Kasumi-1 (cell line): ENCODE data around the gene ETNK2.
A peak's percentile ranks its signal among the peaks of the same experiment; 100 is the strongest.

ENCODE experiments used
- DNase-seq, 2 experiments: peaks; one replicate each; lab custom pipeline; 2025; lab: John Stamatoyannopoulos, UW

The ETNK2 gene

DNA sequence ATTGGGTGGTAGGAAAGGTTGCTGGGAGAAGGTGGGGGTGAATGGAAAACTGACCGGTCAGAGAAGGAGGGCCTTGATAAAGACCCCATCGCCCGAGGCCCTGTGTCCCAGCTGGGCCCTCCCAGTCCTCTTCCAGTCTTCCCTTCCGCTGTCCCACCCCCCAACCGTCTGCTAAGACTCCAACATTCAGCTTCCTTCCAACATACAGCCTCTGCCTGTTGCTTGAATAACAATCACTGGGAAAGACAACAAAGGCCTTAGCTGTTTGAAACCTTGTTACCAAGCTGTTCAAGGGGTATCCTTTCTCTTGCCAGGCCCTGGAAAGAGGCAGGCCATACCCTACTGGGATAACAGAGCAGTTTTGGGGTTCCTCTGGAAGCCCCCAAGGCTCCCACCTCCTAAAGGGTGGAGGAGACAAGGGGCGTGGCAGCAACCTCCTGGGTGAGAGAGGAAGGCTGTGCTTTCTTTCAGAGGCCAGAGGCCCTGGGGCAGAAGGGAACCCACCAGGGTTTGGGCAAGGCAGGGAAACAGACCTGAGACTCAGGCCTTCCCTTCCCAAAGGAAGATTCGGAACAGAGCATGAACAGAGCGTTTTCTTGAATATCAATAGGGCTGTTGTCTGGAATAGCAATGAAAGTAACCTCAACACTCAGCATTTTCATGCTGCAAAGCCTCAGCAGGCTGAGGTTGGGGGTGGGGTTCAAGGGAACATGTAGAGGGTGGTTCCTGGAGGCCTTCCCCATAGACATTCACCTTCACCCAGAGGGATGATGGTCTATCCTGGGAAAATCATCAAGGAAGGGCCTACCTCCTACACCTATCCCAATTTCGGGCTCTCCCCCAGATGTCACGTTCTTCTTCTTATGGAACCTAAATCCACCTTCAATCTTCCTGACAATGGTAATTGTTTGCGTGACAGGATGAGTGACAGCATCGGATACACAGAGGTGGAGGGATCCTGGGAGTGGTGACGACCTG lies 4.1 kb downstream of the ETNK2 start:
- DNase-seq, result no peak

DNA sequence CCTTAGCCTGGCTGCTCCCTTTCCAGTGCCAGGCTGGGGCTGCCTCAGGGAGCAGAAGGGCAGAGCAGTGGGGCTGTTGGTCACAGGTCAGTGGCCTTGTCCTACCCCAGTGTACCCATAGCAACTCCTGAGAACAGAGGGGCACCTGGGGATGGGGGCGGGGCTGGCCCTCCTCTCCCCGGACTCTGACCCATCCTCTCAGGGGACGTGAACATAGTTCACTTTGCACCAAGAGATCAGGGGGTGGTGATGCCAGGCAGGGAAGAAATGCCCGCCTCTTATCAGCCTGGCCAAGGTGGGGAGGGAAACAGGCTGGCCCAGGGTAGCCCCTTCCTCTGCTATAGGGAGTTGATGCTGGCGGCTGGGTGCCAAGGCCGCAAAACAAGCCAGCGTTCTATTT lies 4.9 kb downstream of the ETNK2 start:
- DNase-seq, result no peak

DNA sequence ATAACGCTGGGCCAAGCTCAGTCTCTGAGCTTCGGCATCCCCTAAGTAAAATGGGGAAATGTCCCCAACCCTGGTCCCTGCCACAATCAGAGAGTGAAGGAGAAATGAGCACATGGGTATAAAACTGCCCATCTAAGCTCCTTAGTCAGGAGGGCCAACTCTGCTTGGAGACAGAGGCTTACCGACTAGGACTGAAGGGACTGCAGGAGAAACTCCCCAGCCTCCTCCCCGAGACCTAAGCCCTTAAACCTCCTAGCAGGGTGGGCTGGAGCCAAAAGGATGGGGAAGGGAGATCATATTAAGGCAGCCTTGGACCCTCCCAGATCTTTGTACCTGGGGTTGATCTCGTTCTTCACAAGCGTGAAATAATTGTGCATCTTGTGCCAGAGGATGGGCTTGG lies 5.5 kb downstream of the ETNK2 start:
- no peak for DNase-seq

DNA sequence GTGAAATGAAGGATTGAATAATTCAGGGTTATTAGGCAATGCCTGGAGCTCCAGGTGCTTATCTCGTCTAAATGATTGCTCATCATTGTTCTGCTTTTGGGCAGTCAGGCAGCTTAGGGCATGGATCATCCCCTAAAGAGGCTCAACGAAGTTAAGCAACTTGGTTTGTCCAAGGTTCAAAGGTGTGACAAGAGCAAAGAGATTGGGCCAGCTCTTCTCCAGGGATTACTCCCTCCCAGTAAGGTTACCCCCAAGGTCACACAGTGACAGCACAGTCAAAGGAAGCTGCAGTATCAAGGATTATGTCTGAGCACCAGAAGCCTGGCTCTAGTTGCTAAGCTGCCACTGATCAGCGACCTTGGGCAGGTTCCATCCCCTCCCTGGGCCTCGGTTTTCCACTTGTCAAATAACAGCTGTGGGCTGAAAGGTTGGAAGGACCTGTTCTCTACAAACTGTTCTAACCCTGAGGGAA lies 6.8 kb downstream of the ETNK2 start:
- no peak for DNase-seq

DNA sequence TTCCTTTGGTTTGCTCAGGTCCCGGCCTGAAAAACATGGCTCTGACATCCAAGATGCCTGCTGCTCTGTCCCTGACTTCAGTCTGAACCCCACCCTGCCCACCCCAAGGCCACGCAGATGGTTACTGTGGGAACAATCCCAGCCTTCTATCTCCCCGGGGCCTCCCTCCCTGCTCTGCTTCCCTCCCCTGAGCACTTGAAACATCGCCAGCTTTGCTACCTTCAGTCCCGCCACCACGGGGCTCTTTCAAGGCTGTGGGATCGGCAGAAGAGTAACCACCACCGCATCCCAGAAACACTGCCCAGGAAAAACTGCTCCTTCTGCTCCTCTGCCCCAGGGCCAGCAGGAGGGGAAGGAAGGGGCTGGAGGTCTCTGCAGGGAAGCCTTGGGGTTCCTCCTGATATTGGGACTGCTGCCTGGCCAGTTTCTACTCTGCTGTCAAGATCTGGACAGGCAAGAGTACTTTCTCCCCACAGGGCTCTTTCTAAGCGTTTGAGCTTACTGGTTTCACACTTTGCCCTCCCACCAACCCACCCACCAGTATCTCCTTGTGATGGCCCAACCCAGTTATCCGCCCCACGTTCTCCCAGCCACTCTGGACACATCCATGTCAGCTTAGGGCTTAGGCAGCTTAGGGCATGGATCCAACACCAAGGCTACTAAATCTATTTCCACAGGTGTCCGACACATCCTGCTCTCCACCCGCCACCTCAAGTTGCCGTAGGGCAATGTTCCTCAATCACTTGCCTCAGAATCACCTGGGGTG lies 8.4 kb downstream of the ETNK2 start:
- no peak for DNase-seq

DNA sequence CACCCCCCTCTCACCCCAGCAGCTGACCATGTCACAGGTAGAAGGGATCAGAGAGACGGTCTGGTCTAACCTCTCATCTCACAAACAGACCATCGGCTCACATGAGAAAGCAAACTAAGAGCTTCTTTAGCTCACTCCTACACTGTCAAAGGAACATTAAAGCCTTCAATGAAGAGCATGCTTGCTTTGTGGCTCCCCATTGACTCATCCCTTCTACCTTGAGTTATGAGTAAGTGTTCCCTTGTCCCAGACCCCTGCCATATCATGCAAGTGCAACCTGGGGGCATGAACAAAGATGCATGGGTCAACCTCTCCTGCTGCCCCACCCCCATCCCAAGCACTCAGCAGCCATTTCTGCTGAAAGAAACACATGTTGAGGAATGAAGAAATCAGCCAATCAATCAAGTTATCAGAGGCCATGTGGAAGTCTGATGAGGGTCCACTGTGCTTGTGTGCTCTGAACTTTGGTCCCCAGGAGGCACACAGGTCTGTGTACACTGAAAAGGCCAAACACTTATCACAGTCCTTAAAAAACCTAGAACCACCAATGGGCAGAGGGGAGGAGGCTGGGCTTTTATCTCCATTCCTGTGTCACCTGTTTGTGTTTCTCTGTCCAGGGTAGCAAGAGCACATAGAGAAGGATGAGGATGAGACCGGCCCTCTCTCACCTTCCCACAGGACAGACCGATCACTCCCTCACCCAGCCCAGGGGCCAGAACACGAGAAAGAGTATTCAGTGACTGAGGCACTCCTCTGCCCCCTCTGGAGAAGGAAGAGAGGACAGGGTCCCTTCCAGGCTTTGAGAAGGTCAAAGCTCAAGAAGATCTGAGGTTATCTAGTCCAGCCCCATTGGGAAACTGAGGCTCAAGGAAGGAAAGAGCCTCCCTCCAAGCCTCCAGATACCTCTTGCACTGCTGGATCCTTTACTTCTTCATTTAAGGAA lies 9.5 kb downstream of the ETNK2 start:
- no peak for DNase-seq

DNA sequence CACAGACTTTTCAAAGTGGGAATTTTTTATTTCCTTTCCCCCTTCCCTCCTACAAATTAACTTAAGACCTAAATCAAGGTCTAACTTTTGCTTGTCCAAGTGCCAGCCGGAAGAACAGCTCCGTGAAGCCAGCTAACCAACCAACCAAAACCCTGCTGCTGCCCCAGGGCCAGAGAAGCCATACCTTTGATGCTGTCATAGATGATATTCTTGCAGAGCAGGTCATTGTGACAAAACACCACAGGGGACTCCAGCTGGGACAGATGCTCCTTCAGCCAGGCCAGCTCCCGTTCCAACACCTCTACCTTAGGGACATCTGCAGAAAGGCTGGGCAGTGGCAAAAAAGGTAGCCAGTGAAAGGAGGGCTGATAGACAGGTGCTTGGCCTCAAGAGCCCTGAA lies 10.7 kb downstream of the ETNK2 start:
- no peak for DNase-seq

DNA sequence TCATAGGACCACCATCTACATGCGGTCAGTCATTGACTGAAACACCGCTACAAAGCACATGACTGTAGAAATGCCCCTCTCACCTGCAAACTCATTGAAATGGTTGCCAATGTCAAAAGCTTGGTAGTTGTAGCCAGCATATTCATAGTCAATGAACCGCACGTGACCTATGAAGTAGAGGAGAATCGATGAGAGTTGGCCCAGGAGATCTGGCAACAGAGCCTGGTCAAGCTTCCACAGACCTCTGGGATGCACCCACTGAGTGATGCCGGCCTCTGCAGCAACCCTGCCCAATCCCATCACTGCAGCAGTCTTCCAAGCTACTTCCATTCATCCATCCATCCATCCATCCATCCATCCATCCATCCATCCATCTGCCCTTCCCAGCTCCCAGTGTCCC lies 11.9 kb downstream of the ETNK2 start:
- no peak for DNase-seq

DNA sequence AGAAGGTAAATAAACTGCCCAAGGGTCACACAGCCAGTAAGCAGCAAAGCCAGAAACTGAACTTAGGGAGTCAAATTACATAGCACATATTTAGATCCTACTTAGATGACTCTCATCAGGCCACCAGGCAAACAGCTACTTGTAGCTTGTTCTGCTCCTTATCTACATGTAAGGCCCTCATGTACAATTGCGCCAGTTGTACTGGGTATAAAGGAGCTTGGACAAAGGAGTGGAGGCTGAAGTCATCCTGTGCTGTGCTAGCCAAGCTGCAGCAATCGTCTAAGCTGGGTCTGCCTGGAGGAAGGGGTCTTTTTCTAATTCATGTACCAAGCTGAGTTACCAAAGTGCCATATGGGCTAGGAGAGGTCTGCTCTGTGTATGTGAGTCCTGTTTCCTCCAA lies 12.8 kb downstream of the ETNK2 start:
- DNase-seq, result no peak

DNA sequence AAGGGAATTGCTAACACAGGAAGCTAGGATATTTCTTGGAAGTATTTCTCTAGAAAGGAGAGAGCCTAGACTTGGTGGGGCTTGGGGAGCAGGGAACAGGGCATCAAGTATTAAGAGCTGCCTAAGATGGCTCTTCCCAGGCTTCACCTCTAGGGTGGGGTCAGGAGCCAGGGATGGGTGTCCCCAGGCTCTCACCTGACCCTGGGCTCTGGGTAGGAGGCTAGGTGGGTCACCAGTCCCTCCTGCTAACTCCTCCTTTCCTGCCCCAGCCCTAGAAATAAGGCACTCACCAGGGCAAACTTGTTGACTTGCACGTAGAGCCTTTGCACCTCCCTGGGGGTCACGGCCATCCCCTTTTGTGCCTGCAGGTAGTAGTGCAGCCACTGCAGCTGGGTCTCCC lies 15.0 kb downstream of the ETNK2 start:
- no peak for DNase-seq

DNA sequence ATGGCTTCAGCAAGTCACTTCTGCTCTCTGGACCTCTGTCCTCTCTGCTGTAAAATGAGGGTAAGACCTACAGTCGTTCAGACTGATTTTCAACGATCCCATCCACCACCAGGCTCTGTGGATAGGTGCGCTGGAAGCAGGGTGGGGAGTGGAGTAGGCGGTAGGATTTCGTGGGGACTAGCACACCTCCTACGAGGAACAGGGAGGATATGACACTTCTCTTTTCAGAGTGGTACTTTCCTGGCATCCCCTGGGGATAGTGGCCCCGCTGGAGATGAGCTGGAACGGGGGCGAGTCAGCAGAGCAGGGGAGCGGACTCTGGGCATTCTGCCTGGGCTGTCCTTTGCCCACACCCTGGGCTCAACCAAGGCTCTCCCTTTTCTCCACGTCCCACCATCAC lies 17.7 kb downstream of the ETNK2 start:
- DNase-seq, result no peak

DNA sequence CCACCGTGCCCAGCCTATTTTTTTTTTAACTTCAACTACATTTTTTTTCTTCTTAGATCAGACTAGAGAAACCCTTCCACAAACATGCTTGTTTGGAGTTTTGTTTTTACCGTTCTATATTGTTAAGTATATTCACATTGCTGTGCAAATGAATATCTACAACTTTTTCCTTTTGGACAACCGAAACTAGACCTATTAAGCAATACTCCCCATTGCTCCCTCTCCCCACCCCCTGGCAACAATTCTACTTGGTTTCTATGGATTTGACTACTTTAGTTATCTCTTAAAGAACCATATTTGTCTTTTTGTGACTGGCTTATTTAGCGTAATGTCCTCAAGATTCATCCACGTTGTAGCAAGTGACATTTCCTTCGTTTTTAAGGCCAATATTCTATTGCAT lies 19.1 kb downstream of the ETNK2 start:
- DNase-seq, result no peak

DNA sequence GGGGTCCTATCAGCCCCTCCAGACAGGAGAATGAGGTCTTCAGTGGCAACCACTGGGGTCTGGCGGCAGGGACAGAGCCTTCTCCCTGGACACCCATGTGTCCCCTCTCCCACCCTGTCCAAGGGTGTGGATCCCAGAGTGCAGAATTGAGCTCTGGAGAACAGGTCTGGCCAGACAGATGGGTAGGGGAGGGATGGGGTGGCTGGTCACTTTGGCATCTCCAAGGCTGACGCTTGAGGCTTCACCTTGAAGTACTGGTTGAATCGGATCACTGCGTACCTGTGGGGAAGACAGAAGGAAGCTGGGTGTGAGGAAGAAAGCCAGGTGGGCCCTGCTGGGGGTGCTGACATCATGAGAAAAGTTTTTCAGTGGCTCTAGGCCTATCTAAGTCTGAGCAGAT lies 19.9 kb downstream of the ETNK2 start:
- no peak for DNase-seq

DNA sequence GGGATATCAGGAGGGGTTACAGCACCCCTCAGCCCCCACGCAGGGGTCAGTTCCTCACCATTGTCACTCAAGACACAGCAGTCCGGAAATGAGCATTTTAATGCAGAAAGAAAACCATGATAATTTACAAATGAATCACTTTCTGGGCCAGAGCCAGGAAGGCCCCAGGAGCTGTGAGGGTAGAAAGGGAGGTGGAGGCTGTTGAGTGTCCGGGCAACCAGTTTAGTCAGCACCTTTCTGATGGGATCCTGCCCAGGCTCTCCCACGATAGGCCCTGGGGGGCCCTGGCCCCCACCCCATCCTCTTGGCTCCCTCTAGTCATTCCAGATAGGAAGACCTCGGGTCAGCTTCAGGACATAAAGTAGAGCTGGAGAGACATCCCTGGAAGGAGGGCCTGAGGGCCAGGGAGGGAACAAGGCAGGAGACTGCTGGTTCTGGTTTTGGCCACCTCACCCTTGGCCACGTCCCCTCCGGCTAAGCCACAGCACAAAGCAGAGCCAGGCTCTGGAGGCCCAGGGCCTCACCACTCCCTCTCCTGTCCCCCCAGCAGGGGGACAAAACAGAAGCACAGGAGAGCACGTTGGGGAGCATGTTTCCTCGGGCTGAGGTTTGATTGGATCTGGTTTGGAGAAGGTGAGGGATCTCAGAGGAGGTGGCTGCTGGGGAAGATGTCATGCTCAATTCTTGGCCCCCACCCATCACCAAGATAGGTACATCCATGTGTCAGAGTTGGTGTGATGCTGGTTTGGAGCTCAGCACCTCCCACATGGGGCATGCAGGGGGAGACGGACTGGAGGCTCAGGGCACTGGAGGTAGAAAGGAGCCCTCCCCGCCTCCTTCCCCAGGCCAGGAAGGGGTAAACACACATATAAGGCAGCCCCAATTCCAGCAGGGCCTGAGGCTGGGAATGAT lies 20.6 kb downstream of the ETNK2 start:
- DNase-seq, result no peak

DNA sequence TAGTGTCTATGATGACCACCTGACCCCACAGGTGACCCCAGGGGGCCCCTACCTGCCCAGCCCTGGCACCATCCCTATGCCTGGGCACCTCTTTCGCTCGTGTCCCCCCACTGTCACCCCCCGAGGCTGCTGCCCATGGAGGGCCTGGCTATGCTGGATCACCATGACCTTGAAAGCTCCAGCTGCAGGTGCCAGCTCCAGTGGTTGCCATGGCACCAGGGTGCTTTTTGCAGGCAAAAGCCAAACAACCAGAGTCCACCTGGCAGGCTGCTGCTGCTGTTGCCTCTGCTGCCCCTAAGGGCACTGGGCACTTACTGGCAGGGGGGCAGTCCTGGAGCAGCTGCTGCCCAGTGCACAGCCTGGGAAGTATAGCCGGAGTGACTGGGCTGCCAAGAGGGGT lies 21.7 kb downstream of the ETNK2 start:
- DNase-seq, result no peak

DNA sequence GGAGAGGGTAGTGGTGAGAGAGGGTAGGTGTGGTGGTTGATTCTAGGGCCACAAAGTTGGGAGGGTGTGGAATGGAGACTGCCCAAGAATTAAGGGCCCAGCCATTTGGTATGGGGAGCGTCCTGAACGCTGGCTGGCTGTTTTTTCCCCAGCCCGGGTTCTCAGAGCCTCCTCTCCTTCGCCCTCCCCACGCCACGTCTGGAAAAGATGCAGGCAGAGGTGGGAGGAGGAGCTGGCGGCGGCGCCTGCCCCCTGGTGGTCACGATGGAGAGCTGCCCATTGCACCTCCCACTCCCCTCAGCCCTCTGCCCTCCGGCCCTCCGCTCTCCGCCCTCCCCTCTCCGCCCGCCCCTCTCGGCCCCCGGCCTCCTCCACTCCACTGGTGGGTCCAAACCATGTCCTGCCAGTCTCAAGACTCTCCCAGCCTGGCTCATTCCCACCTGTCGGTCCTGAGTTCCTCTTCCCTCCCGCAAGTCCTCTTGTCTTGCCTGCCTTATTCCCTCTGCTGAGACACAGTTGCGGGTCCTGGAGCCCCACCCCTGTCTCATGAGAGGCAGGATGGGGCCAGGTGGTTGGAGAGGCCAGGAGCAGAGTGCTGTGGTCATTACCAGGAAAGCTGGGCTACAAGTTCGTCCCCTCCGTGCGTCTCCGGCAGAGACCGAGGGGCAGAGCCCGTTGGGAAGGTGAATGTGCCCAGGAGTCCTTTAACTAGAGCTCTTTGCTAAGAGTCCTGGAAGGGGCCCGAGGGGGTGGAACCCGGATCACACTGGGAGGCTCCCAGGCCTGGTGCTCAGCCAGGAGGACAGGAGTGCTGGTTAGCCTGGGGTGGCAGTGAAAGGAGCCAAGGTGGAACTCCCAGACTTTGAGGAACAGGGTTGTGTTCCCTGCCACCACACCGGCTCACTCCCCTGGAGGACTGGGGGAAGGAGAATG lies 22.6 kb downstream of the ETNK2 start:
- peak; percentile 55 to 70 for DNase-seq

DNA sequence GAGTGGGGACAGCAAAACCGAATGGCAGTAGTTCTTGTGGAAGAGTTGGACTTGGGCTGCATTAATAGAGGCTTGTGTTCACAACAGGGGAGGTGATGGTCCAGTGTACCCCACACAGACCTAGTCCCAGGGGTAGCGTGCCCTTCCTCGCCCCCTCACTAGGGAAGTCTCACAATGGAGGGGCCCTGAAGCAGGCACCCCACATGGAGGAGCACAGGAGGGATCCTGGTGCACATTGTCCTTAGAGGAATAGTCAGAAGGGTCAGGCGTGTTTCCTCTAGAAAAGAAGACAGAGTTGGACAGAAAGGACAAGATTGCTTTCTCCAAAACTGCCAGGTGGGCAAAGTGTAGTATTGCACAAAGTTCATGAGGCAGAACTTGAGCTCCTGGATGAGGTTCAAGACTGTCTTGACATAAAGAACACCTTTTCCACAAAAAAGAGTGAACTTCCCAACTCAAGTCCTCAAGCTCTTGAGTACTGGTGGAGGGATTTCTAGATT lies 23.3 kb downstream of the ETNK2 start:
- no peak for DNase-seq

DNA sequence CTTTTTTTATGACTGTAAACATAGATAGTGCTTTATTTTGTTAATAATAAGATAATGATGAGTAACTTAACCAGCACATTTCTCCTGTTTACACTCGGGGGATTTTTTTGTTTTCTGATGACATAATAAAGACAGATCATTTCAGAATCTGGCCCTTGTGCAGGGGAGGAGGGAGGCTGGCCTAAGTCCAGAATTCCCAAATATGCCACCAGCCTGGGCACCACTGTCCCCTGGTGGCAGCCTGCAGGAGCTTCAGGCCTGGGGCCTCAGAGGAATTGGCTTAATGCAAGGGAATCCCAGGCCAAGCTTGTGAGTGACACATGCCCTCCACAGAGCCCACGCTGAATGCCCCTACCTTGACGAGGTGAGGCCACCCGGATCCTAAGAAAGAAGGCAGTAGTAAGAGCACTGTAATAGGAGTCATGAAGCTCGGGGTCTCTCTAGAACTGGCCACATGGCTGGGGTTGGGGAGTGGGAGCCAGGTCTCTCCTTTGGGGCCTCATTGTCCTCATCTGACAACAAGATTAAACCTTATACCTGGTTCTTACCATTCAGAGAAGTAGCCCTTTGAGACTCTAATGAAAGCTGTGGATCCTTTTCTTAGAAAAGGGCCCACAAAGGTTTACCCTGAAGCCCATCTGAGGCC lies 24.1 kb downstream of the ETNK2 start:
- DNase-seq, result peak; percentile 43 to 51

DNA sequence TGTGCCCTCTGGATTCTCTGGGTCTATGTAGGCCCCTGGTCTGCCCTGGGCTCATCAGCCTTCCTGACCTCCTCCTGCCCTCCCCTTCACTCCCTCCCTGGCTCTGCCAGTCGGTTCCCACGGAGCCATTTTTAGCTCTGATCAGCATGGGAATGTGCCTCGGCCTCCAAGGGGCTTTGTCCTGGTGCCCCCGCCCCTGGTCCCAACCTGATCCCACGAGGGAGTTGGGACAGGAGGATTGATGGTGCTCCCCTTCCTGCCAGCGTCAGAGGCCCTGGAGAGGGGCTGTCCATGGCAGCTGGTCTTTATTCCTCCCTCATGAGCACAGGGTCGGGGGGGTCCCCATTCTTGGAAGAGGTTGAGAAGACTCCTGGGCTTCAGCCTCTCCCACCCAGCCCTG lies 24.9 kb downstream of the ETNK2 start:
- DNase-seq, result no peak
